PFSK-1 (cell line): ENCODE measurements around the gene HOMER2.

Experiments used
- FOXP2 ChIP-seq: optimal IDR thresholded peaks from 2 replicates; pipeline ENCODE3; 2011; ENCODE audit warnings: borderline replicate concordance, control low read depth, inconsistent platforms; ENCODE audit not compliant: insufficient read depth; ENCODE audit errors: extremely low read length, extremely low read depth
- POLR2AphosphoS5 ChIP-seq: IDR thresholded peaks from 2 replicates; pipeline ENCODE4 v1.6.1; 2012; ENCODE audit warnings: low read depth, mild to moderate bottlenecking, control low read depth, low read length, moderate library complexity
- REST ChIP-seq, 2 experiments: IDR thresholded peaks; 2 replicates each; pipeline versions ENCODE4 v1.6.1 to v1.8.0; 2011 to 2012; ENCODE audit warnings: low read depth in 2 of 2, low read length in 2 of 2, control low read depth in 1 of 2, inconsistent platforms in 1 of 2, mild to moderate bottlenecking in 1 of 2, moderate library complexity in 1 of 2; ENCODE audit not compliant: insufficient read depth in 1 of 2
- SIN3A ChIP-seq: IDR thresholded peaks from 2 replicates; pipeline ENCODE4 v1.6.1; 2012; ENCODE audit warnings: mild to moderate bottlenecking, low read length, moderate library complexity, borderline replicate concordance; ENCODE audit not compliant: insufficient read depth
- TAF1 ChIP-seq: IDR thresholded peaks from 2 replicates; pipeline ENCODE4 v1.6.1; 2012; ENCODE audit warnings: low read length, control low read depth, borderline replicate concordance; ENCODE audit not compliant: insufficient read depth

Gene HOMER2

GRCh38 chr15:82901114-82901805 lies 51.3 kb downstream of the HOMER2 start:
- TF ChIP-seq TAF1 (no peak), SIN3A (no peak), FOXP2 (no peak), REST (IDR thresholded peaks at IDR 0.05; ENCODE audit: insufficient read depth in 1 of 2, low read depth in 2 of 2, low read length in 2 of 2) (no peak), POLR2AphosphoS5 (no peak)

- no peak for TF ChIP-seq REST (IDR thresholded peaks at IDR 0.05; ENCODE audit: insufficient read depth in 1 of 2, low read depth in 2 of 2, low read length in 2 of 2)
- TF ChIP-seq POLR2AphosphoS5 = no peak
- no peak for TF ChIP-seq FOXP2
- no peak for TF ChIP-seq TAF1
- no peak for TF ChIP-seq SIN3A
Observed at GRCh38 chr15:82900511-82901060, 51.9 kb downstream of the HOMER2 start.

GRCh38 chr15:82898961-82899360 lies 53.6 kb downstream of the HOMER2 start:
- TF ChIP-seq FOXP2 = no peak
- TF ChIP-seq POLR2AphosphoS5 = no peak

- TF ChIP-seq FOXP2 = no peak
Observed at GRCh38 chr15:82895983-82896382, 56.5 kb downstream of the HOMER2 start.

GRCh38 chr15:82894971-82895520 lies 57.5 kb downstream of the HOMER2 start:
- no peak for TF ChIP-seq FOXP2

- no peak for TF ChIP-seq TAF1
- TF ChIP-seq SIN3A = no peak
- no peak for TF ChIP-seq POLR2AphosphoS5
- no peak for TF ChIP-seq REST (IDR thresholded peaks at IDR 0.05; ENCODE audit: insufficient read depth in 1 of 2, low read depth in 2 of 2, low read length in 2 of 2)
- no peak for TF ChIP-seq FOXP2
Observed at GRCh38 chr15:82892573-82892972, 59.9 kb downstream of the HOMER2 start.

- TF ChIP-seq FOXP2 (no peak), SIN3A (no peak), REST (IDR thresholded peaks at IDR 0.05; ENCODE audit: insufficient read depth in 1 of 2, low read depth in 2 of 2, low read length in 2 of 2) (no peak), TAF1 (no peak), POLR2AphosphoS5 (no peak)
Observed at GRCh38 chr15:82890995-82891390, 61.5 kb downstream of the HOMER2 start.
